Right atrium auricular region (tissue), 2 donors: ENCODE results near the gene PLSCR4. TPM values are rescaled to one million over a fixed set of nuclear protein-coding genes. Genes with fewer than 3 reads are reported as not detected.
A peak's percentile ranks its signal among the peaks of the same experiment; 100 is the strongest.

Source experiments
- DNase-seq: peaks from one replicate; pipeline ENCODE4 v3.0.0-alpha.2; 2019; ENCODE audit warnings: low spot score
- H3K27ac ChIP-seq, 2 donors: fragments of 200-600 bp; sonication (generic); 1 replicate in 1 of 2; 2 replicates in 1 of 2; pipeline ENCODE4 v1.5.1; 2016 to 2019
- H3K27me3 ChIP-seq, 2 donors: fragments of 200-600 bp; sonication (generic); one replicate each; pipeline versions ENCODE4 v1.5.1 to v1.6.0; 2017 to 2019
- H3K36me3 ChIP-seq: fragments of 200-600 bp; sonication (generic); one replicate; pipeline ENCODE4 v1.5.1; 2016
- H3K4me1 ChIP-seq, 2 donors: fragments of 200-600 bp; sonication (generic); one replicate each; pipeline versions ENCODE4 v1.5.1 to v1.6.0; 2017 to 2019
- H3K4me3 ChIP-seq, 2 donors: fragments of 200-600 bp; sonication (generic); 1 replicate in 1 of 2; 2 replicates in 1 of 2; pipeline ENCODE4 v1.5.1; 2017 to 2019; ENCODE audit warnings: mild to moderate bottlenecking in 1 of 2, moderate library complexity in 1 of 2
- H3K9me3 ChIP-seq, 2 donors: fragments of 200-600 bp; sonication (generic); one replicate each; pipeline ENCODE4 v1.5.1; 2019
- CTCF ChIP-seq, 2 donors: fragments of 200-600 bp; sonication (generic); IDR thresholded peaks; one replicate each; pipeline ENCODE4 v1.5.1; 2019; ENCODE audit warnings: antibody characterized with exemption in 2 of 2
- total RNA-seq, 2 donors: library from RNA; depleted of rRNA; stranded (reverse); fragments of >200 nt; gene quantifications; one replicate each; pipeline ENCODE4 v1.1.0, GENCODE V29; 2016

PLSCR4 gene
- total RNA-seq, 2 donors from 2014 or later: 22.9 to 31.5 TPM

DNA sequence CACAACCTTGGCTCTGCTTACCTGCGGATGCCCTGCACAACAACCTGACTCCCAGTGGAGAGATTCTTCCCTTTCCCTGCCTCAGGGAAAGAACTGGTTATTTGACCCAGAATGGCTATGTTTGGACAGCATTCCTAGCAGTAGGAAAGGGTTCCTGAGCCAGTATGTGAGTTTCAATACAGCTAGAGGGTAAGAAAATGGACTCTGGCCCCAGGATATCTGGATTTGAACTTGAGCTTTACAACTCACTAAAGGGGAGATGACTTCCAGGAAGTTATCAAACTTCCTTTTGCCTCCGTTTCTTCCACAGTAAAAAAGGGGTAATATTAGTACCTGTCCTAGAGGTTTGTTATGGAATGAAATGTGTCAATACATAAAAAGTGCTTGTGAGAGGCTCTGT is 28.1 kb upstream of the PLSCR4 start:
- H3K9me3 ChIP-seq: no peaks in the 10 kb centered on the region
- no peak for TF ChIP-seq CTCF (IDR thresholded peaks at IDR 0.05)
- H3K36me3 ChIP-seq: no peaks in the 10 kb centered on the region
- H3K4me1 ChIP-seq: peaks cover 0 to 10% of the 10 kb centered on the region in 2 donors
- H3K27me3 ChIP-seq: no peaks in the 10 kb centered on the region
- H3K27ac ChIP-seq: peak overlapping the region in 1 of 2 donors; percentile 6
- DNase-seq: no peak
- no peak overlapping the region for H3K4me3 ChIP-seq

DNA sequence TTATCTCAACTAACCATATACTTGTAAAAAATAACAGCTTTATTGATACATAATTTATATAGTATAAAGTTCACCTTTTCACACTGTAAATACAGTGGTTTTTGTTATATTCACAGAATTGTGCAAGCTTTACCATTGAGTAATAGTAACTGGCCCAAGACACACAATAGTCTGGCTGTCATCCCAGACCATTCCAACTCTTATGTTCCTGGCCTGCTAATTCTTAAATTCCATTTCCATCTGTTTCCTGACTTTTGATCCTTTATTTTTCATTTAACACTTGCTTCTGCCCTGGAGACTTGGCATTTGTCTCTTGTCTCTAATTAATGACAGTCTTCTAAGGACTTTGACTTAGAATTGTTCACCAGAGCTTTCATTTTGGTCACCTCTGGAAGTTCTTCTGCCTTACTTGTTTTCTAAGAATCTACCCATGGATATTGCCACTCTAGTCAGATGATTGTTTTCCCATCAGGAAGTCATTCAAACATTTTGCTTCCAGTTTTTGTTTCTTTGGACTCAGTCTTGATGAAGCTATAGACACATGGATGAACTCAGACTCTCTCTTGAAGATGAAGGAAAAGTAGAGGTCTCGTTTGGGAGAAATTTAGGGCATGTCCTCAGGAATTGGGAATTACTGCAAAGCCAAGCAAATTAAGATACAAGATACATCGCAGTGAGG is 27.2 kb upstream of the PLSCR4 start:
- H3K9me3 ChIP-seq: no peaks in the 10 kb centered on the region
- H3K4me1 ChIP-seq: peaks cover 0 to 10% of the 10 kb centered on the region in 2 donors
- no peak overlapping the region for H3K4me3 ChIP-seq
- H3K36me3 ChIP-seq: no peaks in the 10 kb centered on the region
- TF ChIP-seq CTCF (IDR thresholded peaks at IDR 0.05): no peak
- DNase-seq: no peak
- H3K27me3 ChIP-seq: no peaks in the 10 kb centered on the region
- H3K27ac ChIP-seq: peak overlapping the region in 1 of 2 donors; percentile 49

DNA sequence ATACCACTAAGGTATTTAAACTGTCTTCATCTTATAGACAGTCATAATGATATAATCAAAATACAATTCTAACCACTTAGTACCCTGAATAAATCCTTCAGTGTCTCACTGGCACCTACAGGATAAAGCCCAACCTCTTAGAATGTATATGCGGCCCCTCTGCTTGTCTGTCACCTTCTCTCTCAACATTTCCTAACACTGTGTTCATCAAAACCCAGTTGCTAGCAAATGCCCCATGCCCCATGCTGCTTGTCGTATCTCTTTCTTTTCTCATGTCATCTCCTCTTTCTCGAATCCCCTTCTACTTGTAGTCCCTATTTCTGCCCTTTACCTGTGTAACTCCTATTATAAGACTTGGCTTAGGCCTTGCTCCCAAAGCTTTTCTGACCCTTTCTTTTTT is 24.6 kb upstream of the PLSCR4 start:
- Histone ChIP-seq H3K9me3 (no peaks in the 10 kb centered on the region), H3K4me1 (peaks cover 0 to 10% of the 10 kb centered on the region in 2 donors), H3K4me3 (no peak overlapping the region), H3K27ac (peak overlapping the region; percentile 67 to 78), H3K36me3 (no peaks in the 10 kb centered on the region), H3K27me3 (no peaks in the 10 kb centered on the region)
- TF ChIP-seq CTCF (IDR thresholded peaks at IDR 0.05): no peak
- no peak for DNase-seq

DNA sequence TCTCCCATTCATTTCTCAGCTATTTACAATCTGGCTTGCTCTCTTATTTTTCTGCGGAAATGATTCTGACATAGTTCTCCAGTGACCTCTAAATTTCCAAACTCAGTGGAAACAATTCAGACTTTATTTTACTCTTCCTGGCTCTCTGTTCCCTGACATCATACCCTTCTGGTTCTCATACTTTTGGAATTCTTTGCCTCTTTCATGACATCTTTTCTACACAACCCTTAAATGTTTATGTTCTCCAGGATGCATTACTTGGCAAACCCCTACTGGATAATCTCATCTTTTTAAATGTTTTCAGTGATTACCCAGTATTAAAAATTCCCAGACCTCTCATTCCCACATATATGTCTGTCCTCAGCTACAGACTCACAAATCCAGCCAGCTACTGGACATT is 23.9 kb upstream of the PLSCR4 start:
- H3K4me3 ChIP-seq: no peak overlapping the region
- no peaks in the 10 kb centered on the region for H3K9me3 ChIP-seq
- no peak for TF ChIP-seq CTCF (IDR thresholded peaks at IDR 0.05)
- peak overlapping the region; percentile 67 to 78 for H3K27ac ChIP-seq
- H3K36me3 ChIP-seq: no peaks in the 10 kb centered on the region
- H3K27me3 ChIP-seq: no peaks in the 10 kb centered on the region
- DNase-seq: no peak
- peaks cover 0 to 10% of the 10 kb centered on the region in 2 donors for H3K4me1 ChIP-seq

- TF ChIP-seq CTCF (IDR thresholded peaks at IDR 0.05): no peak
- Histone ChIP-seq H3K36me3 (no peaks in the 10 kb centered on the region), H3K27ac (peak overlapping the region; percentile 20 to 44), H3K27me3 (no peaks in the 10 kb centered on the region), H3K9me3 (no peaks in the 10 kb centered on the region), H3K4me1 (peaks cover 0 to 9% of the 10 kb centered on the region in 2 donors), H3K4me3 (no peak overlapping the region)
- no peak for DNase-seq
Measured at GRCh38 chr3:146273721-146274407, 23.0 kb upstream of the PLSCR4 start.
